WI38 (cell line): Measurements from ENCODE around the gene PELI2.

Source experiments
- H3K4me3 ChIP-seq: 2 replicates; pipeline ENCODE4 v1.5.1; 2011; ENCODE audit warnings: low read depth, mild to moderate bottlenecking, control low read depth, low read length
- CTCF ChIP-seq: IDR thresholded peaks from 2 replicates; pipeline ENCODE4 v1.5.1; 2012; ENCODE audit warnings: low read depth, mild to moderate bottlenecking, control low read depth, low read length

PELI2 gene

GRCh38 chr14:56088941-56089340 lies 29.3 kb upstream of the PELI2 start:
- TF ChIP-seq CTCF: no peak
- no peak overlapping the region for H3K4me3 ChIP-seq

- TF ChIP-seq CTCF: no peak
- H3K4me3 ChIP-seq: no peak overlapping the region
Observed at GRCh38 chr14:56092763-56093162, 25.4 kb upstream of the PELI2 start.

GRCh38 chr14:56094076-56094475 lies 24.1 kb upstream of the PELI2 start:
- no peak for TF ChIP-seq CTCF
- H3K4me3 ChIP-seq: no peak overlapping the region

GRCh38 chr14:56098021-56098420 lies 20.2 kb upstream of the PELI2 start:
- TF ChIP-seq CTCF: no peak
- no peak overlapping the region for H3K4me3 ChIP-seq

- no peak for TF ChIP-seq CTCF
- no peak overlapping the region for H3K4me3 ChIP-seq
Observed at GRCh38 chr14:56099081-56099797, 19.0 kb upstream of the PELI2 start.

- no peak for TF ChIP-seq CTCF
- no peak overlapping the region for H3K4me3 ChIP-seq
Observed at GRCh38 chr14:56100556-56100955, 17.7 kb upstream of the PELI2 start.

GRCh38 chr14:56102941-56103340 lies 15.3 kb upstream of the PELI2 start:
- H3K4me3 ChIP-seq: no peak overlapping the region
- no peak for TF ChIP-seq CTCF
